ENCODE results near the gene KCNAB1. TPM values are rescaled to one million over a fixed set of nuclear protein-coding genes. Genes with fewer than 3 reads are reported as not detected.

Gene KCNAB1
- total and polyA plus RNA-seq, 2 donors (not counting 1 experiment from before 2014, with no cell fraction given), result 0.03 to 0.33 TPM

DNA sequence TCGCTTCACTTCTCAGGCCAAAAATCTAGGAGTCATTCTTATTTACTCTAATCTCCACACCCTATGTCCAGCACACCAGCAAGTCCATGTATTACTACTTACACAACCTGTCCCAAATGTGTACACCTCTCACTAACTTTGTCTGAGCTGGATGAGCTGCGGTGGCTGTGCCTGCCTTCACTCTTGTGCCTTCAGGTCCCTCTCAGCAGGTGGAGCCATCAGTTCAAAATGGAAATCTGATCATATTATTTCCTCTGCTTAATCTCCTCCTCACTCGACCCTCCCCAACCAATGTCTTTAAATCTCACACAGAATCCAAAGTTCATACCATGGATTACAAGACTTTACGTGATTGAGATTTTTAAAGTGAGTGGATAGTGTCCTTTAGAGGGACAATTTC lies 351.8 kb downstream of the KCNAB1 start:
- Histone ChIP-seq H3K9ac (ENCODE audit: insufficient read depth, low read length) (no peak overlapping the region), H3K79me2 (ENCODE audit: control insufficient read depth, insufficient read depth, low read length) (no peaks in the 10 kb centered on the region), H2AFZ (ENCODE audit: low read length) (no peak overlapping the region), H3K9me3 (ENCODE audit: control insufficient read depth, insufficient read depth, low read depth, low read length) (no peaks in the 10 kb centered on the region), H4K20me1 (ENCODE audit: control insufficient read depth, extremely low read depth, insufficient read depth, low read length) (no peaks in the 10 kb centered on the region), H3K36me3 (ENCODE audit: control insufficient read depth, insufficient read depth, low read length) (no peaks in the 10 kb centered on the region), H3K4me2 (ENCODE audit: extremely low read depth, insufficient read depth, low read length) (no peak overlapping the region), H3K4me1 (ENCODE audit: control insufficient read depth, extremely low read depth, insufficient read depth, low read length) (no peaks in the 10 kb centered on the region), H3K27me3 (ENCODE audit: control insufficient read depth, insufficient read depth, low read length) (no peaks in the 10 kb centered on the region), H3K4me3 (replicated peaks in 1 of 4; ENCODE audit: control extremely low read depth in 1 of 4, insufficient read depth in 1 of 4, low read depth in 3 of 4, low read length in 4 of 4) (no peak overlapping the region), H3K27ac (ENCODE audit: insufficient read depth, low read length) (no peak overlapping the region)
- TF ChIP-seq, protein P1, sequence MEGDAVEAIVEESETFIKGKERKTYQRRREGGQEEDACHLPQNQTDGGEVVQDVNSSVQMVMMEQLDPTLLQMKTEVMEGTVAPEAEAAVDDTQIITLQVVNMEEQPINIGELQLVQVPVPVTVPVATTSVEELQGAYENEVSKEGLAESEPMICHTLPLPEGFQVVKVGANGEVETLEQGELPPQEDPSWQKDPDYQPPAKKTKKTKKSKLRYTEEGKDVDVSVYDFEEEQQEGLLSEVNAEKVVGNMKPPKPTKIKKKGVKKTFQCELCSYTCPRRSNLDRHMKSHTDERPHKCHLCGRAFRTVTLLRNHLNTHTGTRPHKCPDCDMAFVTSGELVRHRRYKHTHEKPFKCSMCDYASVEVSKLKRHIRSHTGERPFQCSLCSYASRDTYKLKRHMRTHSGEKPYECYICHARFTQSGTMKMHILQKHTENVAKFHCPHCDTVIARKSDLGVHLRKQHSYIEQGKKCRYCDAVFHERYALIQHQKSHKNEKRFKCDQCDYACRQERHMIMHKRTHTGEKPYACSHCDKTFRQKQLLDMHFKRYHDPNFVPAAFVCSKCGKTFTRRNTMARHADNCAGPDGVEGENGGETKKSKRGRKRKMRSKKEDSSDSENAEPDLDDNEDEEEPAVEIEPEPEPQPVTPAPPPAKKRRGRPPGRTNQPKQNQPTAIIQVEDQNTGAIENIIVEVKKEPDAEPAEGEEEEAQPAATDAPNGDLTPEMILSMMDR (conservative IDR thresholded peaks at IDR 0.05 in 1 of 2, IDR thresholded peaks at IDR 0.05 in 1 of 2; ENCODE audit: low read depth in 1 of 2, low read length in 2 of 2), result no peak
- no peak for TF ChIP-seq EZH2 (IDR thresholded peaks at IDR 0.05; ENCODE audit: low read length, missing control alignments)
- no peak for DNase-seq (ENCODE audit: low read depth in 2 of 2)

DNA sequence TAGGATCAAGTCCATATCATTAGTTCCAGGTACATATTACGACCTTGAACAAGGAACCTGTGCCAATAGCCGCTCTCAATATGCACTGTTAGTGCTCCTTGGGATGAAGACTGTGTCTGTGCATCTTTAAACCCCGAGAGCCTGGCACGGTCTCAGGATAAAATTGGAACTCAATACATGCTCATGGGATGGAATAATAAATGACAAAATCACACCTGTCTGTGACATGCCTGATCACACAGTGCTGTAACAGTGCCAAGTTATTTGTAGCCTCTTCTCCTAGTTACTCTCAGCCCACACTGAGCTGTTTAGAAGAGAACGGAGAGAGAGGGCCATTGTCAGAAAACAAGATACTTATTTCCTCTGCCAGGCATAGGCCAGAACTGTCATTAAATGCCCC lies 352.3 kb downstream of the KCNAB1 start:
- H3K27ac ChIP-seq (ENCODE audit: insufficient read depth, low read length), result no peak overlapping the region
- no peak overlapping the region for H3K4me3 ChIP-seq (replicated peaks in 1 of 4; ENCODE audit: control extremely low read depth in 1 of 4, insufficient read depth in 1 of 4, low read depth in 3 of 4, low read length in 4 of 4)
- no peaks in the 10 kb centered on the region for H3K79me2 ChIP-seq (ENCODE audit: control insufficient read depth, insufficient read depth, low read length)
- no peaks in the 10 kb centered on the region for H3K4me1 ChIP-seq (ENCODE audit: control insufficient read depth, extremely low read depth, insufficient read depth, low read length)
- no peak for DNase-seq (ENCODE audit: low read depth in 2 of 2)
- H3K4me2 ChIP-seq (ENCODE audit: extremely low read depth, insufficient read depth, low read length), result no peak overlapping the region
- no peak overlapping the region for H2AFZ ChIP-seq (ENCODE audit: low read length)
- no peaks in the 10 kb centered on the region for H3K27me3 ChIP-seq (ENCODE audit: control insufficient read depth, insufficient read depth, low read length)
- no peaks in the 10 kb centered on the region for H3K36me3 ChIP-seq (ENCODE audit: control insufficient read depth, insufficient read depth, low read length)
- no peaks in the 10 kb centered on the region for H3K9me3 ChIP-seq (ENCODE audit: control insufficient read depth, insufficient read depth, low read depth, low read length)
- TF ChIP-seq, protein P1 (conservative IDR thresholded peaks at IDR 0.05 in 1 of 2, IDR thresholded peaks at IDR 0.05 in 1 of 2; ENCODE audit: low read depth in 1 of 2, low read length in 2 of 2), result no peak
- TF ChIP-seq EZH2 (IDR thresholded peaks at IDR 0.05; ENCODE audit: low read length, missing control alignments), result no peak
- no peaks in the 10 kb centered on the region for H4K20me1 ChIP-seq (ENCODE audit: control insufficient read depth, extremely low read depth, insufficient read depth, low read length)
- no peak overlapping the region for H3K9ac ChIP-seq (ENCODE audit: insufficient read depth, low read length)

DNA sequence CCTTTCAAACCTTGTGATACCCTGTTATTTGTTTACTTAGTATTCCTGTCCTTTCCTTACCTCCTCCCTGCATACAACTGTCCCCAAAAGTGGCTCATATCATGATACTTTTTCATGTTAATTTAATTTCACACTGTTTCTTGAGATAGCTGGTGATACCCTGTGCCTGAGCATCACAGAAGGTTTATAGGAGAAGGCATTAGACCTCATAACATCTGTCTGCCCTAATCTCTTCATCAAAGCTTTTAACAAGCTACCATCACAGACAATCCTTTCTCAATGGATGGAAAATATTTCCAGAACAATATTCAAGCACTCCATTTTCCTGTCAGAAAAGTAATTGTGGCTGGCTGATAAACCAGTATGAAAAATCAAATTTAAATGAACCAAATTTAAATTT lies 353.0 kb downstream of the KCNAB1 start:
- H3K9me3 ChIP-seq (ENCODE audit: control insufficient read depth, insufficient read depth, low read depth, low read length), result no peaks in the 10 kb centered on the region
- H3K4me3 ChIP-seq (replicated peaks in 1 of 4; ENCODE audit: control extremely low read depth in 1 of 4, insufficient read depth in 1 of 4, low read depth in 3 of 4, low read length in 4 of 4), result no peak overlapping the region
- H3K4me2 ChIP-seq (ENCODE audit: extremely low read depth, insufficient read depth, low read length), result no peak overlapping the region
- no peaks in the 10 kb centered on the region for H3K79me2 ChIP-seq (ENCODE audit: control insufficient read depth, insufficient read depth, low read length)
- no peaks in the 10 kb centered on the region for H4K20me1 ChIP-seq (ENCODE audit: control insufficient read depth, extremely low read depth, insufficient read depth, low read length)
- no peaks in the 10 kb centered on the region for H3K36me3 ChIP-seq (ENCODE audit: control insufficient read depth, insufficient read depth, low read length)
- DNase-seq (ENCODE audit: low read depth in 2 of 2), result no peak
- TF ChIP-seq EZH2 (IDR thresholded peaks at IDR 0.05; ENCODE audit: low read length, missing control alignments), result no peak
- TF ChIP-seq, protein P1 (conservative IDR thresholded peaks at IDR 0.05 in 1 of 2, IDR thresholded peaks at IDR 0.05 in 1 of 2; ENCODE audit: low read depth in 1 of 2, low read length in 2 of 2), result no peak
- no peak overlapping the region for H2AFZ ChIP-seq (ENCODE audit: low read length)
- H3K27me3 ChIP-seq (ENCODE audit: control insufficient read depth, insufficient read depth, low read length), result no peaks in the 10 kb centered on the region
- H3K9ac ChIP-seq (ENCODE audit: insufficient read depth, low read length), result no peak overlapping the region
- no peak overlapping the region for H3K27ac ChIP-seq (ENCODE audit: insufficient read depth, low read length)
- H3K4me1 ChIP-seq (ENCODE audit: control insufficient read depth, extremely low read depth, insufficient read depth, low read length), result no peaks in the 10 kb centered on the region

All from fibroblast of lung (primary cell).